SU-DHL-6 (cell line): ENCODE measurements around the gene TYMS.

Experiments
- CTCF ChIP-seq: fragments of 200-600 bp; sonication (generic); IDR thresholded peaks from one replicate; pipeline ENCODE4 v1.5.1; 2017; ENCODE audit warnings: antibody characterized with exemption, mild to moderate bottlenecking, low read length, moderate library complexity; ENCODE audit not compliant: insufficient read depth, poor library complexity, severe bottlenecking
- EZH2phosphoT487 ChIP-seq: fragments of 200-600 bp; sonication (generic), shearing (Covaris generic); conservative IDR thresholded peaks from 2 replicates; pipeline ENCODE4 v1.6.1; 2018; ENCODE audit warnings: mild to moderate bottlenecking, antibody characterized with exemption, low read length, moderate library complexity, mixed read lengths

GRCh38 chr18:669077-669476 lies 11.6 kb downstream of the TYMS start:
- TF ChIP-seq CTCF (no peak), EZH2phosphoT487 (no peak)
